NOMO-1 treated with DMSO at 0.1 percent for 48 hours (cell line): Measurements from ENCODE around the gene TSHZ2.

Experiments used
- DNase-seq: peaks from one replicate; lab custom pipeline; 2025; ENCODE audit not compliant: unreplicated experiment; lab: John Stamatoyannopoulos, UW

The TSHZ2 gene

DNA sequence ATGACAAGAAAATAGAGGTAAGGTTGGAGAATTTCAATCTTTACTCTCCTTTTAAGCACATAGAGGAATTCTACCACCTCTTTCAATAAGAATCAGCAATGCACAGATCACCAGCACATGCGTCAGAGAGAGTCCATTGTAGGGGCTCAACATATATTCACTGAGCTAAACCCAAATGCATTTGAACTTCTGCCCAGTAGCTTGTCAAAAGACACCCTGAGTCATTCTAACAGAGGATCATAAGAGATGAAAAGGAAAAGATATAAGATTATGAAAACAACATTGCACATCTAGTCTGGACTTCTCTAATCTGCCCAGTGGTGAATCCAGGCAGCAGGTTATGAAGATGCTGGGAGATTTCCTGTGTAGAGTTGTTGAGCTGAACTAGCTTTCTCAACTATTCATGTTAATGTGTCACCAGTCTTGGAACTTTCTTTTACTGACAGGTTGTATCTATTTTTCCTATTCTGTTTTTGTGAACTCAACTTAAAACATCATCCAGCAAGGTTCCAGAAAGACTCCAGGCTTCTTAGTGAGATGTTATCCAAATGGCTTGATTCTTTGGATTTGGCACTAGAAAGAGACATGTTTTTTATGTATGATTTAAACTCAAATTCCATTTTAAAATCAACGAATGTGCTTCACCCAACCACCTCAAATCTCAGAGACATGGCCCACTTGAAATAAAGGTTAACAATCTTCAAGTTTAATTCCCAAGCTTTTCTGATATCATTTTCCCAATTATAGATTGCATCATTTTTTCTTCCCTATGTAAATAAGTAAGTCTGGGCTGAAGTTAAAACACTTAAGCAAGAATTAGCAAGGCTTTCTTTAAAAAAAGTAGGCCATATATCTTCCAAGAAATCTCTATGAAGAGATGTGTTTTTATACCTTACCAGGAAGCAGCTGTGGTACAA, 89.3 kb downstream of the TSHZ2 start:
- DNase-seq: no peak

DNA sequence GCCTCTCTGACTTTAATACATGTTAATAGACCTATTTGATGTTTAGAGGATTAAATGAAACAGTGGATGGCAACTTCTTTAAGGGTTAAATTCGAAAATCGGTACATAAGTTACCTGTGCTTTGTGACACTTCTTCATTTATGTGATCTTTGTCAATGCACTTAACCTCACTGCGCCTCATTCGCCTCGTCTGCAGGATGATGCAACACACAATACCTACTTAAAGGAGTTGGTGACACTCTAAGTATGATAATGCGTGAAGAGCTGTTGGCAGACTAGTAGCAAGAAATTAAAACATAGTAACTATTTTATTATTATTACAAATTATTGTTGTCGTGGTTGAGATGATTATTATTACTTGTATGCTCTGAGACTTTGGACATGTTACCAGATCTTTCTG, 92.8 kb downstream of the TSHZ2 start:
- no peak for DNase-seq

DNA sequence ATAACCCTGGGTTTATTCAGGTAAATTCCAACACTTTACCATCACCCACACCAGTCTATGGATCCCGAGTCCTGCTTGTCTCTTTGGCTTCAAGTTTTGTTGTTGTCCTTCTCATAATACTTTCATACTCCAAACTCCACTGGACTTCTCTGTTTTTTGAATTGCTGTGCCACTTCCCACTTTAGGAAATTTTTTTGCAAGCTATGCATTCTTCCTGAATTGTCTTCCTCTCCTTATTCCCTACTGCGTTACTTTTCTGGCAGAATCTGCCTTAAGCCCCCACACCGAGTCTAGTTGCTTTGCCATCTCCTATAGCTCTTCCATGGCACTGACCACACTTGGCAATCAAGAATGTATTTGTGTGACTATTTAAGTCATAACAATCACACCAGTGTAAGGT, 96.1 kb downstream of the TSHZ2 start:
- DNase-seq: no peak

DNA sequence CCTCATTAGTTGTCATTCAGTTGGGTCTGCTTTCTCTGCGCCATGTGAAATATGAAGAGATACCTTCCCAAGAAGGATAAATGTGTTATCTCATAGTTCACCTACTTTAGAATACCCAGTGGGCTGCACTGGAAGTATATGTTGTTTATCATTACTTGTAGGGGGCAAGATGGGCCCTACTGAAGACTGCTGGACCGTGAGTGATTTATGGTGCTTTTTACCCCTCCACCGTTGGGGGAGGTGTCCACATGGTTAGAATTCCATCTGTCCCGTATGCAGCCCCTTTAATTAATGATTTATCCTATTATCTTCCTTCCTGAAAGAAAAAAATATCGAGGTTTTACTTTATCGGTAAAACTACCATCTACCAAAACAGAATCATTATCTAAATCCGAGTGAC, 97.0 kb downstream of the TSHZ2 start:
- no peak for DNase-seq

DNA sequence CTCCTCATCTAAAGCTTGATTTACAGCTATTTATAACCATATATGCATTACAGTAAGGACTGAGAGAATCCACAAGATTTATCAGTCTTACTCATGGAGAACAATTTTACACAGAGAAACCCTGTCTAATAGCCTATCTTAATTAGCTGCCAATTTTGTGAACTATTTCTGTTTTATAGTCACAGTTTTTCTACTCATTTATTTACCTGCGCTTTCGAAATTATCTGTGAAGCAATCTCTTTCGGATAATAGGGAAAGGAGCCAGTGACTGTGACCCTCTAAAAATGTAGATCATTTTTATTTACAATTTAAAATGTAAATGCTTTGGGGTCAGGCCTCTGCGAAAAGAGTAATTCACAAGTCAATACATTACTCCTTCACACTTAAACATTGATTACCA, 98.1 kb downstream of the TSHZ2 start:
- DNase-seq: no peak

DNA sequence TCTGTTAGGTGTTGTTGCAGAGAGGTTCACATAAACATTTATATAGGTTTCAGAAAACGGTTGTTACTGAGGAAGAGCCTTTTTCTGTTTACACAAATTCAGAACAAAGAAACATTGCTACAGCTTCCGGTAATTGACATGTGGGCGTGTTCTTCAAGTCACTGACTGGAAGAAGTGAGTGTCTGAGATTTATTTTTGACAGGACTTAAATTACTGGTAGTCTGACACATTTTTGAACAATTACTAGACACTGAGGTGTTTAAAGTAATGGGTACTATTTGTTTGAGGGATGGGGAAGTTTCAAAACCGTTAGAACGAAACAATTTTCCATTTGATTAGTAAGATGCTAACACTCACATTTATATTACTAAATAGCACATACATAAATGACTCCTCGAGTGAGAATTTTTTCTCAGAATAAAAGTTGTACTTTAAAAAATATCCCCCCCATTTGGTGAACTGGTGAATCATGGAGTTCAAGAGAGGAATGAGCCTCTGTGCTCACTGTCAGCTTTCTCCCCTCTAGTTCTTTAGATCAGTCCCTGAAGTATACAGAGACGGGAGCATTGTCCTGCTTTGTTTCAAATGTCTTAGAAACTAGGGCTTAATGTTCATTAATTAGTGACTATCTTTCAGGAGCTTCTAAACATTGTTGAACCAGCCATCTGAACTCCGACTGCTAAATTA, 98.7 kb downstream of the TSHZ2 start:
- peak; percentile 17 for DNase-seq

DNA sequence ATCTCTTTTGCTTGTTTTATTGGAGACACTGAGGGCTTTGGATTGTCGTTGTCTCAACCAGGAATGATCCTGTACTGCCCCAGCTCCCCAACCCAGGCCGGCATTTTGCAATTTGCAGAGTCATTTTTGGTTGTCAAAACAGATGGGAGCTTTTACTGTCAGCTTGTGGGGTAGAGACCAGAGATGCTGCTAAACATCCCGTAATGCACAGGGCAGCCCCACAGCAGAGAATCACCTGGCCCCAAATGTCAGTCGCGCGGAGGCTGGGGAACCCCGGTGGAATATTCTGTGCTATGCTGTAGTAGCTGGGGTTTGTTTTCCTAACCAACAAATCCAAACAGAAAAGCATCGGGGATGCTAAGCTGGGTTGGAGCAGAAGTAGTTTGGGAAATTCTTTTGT, 99.7 kb downstream of the TSHZ2 start:
- no peak for DNase-seq

DNA sequence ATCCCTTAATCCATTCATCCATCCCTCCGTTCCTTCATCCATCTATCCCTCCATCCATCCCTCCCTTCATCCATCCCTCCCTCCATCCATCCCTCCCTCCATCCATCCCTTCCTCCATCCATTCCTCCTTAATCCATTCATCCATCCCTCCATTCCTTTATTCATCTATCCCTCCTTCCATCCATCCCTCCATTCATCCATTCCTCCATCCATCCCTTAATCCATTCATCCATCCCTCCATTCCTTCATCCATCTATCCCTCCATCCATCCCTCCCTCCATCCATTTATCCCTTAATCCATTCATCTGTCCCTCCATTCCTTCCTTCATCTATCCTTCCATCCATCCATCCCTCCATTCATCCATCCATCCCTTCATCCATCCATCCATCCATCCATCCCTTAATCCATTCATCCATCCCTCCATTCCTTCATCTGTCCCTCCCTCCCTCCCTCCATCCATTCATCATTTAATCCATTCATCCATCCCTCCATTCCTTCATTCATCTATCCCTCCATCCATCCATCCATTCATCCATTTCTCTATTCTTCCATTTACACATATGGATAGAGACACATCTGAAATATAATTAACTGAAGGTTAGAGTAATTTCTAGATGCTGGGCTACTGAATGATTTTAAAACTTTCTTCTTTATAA, 100.9 kb downstream of the TSHZ2 start:
- no peak for DNase-seq

DNA sequence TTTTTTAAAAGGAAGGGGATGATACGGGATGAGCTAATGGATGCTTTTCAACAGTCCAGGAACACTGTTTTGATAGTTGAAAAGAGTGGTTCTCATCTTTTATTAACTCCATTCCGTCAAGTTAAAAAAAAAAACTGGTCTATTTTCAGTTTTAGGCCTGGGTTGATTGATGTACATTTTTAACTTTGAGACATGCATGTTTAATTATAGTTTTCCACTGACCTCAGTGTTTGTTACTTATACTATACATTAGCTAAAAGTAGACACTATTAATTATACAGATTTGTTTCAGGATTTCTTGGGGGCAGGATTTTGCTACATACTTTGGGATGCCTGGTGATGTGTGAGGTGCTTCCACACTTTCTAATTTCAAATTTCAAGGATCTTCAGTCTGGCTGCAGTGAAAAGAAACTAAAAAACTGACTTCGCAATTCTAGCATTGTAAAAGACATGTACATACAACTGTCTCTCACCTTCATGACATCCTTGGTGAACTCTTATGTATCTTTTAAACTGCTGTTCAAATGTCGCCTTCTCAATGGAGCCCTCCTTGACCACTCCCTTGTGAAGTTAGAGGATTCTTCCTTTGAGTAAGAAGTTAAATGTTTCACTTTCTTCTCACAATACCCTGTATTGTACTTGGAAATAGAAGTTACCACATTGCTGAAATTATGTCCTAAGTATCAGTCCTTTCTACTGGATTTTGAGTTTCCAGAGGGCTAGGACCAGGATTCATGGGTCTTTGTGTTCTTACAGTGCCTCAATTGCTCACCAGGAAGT, 101.7 kb downstream of the TSHZ2 start:
- DNase-seq: no peak

DNA sequence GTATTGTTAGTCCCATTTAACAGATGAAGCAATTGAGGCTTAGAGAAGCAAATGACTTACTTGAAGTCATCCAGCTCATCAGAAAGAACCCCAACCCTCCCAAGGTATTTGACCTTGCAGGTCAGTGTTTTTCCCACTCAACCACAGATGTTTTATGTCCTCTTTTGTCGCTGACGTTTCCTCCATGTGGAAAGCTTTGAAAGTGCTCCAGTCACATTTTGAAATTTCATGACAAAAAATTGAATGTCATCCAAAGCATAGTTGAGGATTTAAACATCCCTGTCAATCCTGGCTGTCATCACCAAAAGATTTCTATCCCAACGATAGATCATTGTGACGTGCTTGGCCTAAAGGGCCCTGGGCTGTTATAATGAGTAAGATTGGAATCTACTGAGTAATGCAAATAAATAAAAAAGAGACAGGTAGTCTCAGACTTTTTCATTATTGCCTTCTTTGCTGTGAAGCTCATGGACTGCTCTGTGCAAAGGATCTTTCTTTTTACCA, 102.7 kb downstream of the TSHZ2 start:
- DNase-seq: no peak

DNA sequence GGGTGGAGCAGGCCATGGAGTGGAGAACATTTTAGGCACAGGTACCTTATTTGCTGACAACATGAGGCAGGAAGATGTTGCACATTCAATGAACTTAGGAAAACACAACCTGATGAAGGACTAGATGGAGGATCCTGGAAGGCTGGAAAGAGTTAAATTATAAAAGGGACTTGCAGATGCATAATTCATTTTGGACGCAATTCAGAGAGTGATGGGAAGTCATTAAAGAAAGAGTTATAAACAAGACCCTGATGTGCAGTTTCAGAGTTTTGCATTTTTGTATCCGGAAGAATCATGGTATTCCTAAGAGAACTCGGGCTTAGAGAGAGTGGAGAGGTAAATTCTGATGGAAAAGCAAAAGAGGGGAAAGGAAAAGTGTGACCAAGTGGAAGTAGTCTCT, 104.5 kb downstream of the TSHZ2 start:
- no peak for DNase-seq

DNA sequence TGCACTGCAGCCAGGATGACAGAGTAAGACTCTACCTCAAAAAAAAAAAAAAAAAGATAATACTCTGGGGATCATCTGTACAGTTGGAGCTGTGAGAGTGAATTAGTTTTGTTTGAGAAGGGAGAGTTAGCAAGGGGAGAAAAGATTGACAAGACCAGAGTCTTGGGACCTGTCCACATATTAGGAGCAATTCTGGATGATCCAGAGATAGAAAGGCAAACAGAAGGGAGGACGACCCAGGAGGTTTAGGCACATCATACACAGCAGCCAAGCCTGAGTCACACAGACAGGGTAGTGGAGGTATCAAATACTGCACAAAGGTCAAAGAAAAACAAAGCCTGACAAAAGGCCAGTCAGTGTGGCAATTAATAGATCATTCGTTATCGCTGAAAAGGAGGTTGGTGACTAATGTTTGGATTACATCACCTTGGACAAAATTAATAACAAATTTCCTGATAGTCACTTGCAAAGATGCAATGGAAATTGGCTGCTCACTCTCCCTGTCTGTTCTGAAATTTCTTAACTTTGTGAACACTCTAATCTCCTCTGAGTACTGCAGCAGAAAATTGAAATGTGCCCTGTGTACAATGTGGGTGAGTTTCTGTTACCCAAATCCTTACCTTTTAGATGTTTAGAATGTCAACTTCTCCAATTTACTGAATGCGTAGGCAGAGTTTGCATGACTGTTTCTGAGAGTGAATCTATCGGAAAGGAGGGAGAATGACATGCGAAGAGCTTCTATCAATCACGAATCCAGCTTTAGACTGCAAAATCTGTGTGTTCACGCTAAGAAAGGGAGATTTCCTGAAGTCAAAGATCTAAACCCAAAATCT, 105.4 kb downstream of the TSHZ2 start:
- peak; percentile 28 for DNase-seq

DNA sequence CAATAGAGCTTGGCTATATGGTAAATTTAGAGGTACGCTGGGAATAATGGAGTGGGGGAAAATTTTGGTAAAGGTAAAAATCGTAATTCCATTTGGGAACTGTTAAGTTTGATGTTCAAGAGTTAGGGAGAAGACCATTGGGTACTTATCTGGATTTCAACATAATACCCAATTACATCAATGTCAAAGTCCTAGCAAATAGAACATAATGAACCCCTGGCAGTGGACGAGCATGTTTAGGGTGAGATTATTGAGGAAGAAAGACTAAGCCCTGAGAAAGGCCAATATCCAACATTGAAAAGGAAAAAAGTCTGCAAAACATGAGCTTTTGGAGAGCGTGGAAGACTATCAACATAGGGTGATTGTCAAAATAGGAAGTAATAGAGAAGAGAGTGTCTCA, 106.6 kb downstream of the TSHZ2 start:
- DNase-seq: peak; percentile 39

DNA sequence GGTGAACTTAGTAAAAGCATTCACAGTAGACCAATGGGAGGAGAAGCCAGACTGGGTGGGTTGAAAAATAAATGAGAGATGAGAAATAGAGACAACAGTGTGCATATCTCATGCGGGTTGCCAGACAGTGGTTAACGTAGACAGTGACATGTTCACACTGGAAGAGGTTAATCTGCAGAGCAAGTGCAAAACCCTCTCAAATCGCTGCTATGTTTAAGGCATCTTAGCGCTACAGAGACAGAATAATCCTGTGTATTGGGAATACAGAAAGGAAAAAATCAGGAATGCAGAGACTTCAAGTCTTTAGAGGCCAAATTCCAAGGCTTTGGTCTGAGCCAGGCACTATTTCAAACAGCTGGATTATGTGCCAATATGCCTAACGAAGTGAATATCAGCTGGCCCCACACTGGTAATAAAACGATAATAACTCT, 107.1 kb downstream of the TSHZ2 start:
- no peak for DNase-seq

DNA sequence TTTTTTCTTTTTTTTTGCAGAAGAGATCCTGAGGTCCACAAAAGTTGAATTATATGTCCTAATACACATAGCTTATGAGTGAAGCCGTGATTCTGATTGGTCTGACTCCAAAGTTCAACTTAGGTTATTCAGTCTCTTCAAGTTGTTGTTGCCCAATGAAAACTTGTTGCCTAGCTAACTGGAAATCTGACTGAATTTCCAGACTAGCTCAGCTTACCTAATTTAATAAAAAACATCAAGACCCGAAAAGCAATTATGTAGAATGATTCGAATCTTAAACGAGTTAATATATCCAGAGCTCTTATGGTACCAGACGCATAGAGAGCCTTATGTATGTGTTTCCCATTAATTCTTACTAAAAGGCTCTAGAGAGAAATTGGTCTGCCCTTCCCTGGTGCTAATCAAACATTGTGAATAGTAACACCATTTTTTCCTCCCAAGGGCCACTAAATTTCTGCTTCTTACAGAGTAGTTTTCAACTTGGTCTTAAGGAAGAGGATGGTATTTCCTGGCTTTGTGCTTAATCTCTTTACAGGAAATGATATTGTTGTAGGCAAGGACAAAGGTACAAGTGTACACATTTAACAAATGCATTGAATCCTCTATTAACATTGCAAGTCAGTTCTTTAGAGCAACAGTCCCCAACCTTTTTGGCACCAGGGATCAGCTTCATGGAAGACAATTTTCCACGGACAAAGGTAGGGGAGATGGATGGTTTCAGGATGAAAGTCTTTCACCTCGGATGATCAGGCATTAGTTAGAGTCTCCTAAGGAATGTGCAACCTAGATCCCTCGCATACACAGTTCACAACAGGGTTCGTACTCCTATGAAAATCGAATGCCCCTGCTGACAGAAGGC, 107.9 kb downstream of the TSHZ2 start:
- no peak for DNase-seq

DNA sequence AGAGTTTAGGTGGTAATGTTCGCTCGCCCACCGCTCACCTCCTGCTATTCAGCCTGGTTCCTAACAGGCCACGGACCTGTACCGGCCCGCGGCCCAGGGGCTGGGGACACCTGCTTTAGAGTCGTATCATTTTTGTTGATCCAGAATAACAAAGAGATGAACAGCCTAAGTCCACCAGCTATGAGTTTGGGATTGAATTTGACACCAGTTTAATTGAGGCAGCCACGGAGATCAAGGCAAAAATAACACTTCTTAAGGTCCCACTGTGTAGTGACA, 108.5 kb downstream of the TSHZ2 start:
- no peak for DNase-seq

DNA sequence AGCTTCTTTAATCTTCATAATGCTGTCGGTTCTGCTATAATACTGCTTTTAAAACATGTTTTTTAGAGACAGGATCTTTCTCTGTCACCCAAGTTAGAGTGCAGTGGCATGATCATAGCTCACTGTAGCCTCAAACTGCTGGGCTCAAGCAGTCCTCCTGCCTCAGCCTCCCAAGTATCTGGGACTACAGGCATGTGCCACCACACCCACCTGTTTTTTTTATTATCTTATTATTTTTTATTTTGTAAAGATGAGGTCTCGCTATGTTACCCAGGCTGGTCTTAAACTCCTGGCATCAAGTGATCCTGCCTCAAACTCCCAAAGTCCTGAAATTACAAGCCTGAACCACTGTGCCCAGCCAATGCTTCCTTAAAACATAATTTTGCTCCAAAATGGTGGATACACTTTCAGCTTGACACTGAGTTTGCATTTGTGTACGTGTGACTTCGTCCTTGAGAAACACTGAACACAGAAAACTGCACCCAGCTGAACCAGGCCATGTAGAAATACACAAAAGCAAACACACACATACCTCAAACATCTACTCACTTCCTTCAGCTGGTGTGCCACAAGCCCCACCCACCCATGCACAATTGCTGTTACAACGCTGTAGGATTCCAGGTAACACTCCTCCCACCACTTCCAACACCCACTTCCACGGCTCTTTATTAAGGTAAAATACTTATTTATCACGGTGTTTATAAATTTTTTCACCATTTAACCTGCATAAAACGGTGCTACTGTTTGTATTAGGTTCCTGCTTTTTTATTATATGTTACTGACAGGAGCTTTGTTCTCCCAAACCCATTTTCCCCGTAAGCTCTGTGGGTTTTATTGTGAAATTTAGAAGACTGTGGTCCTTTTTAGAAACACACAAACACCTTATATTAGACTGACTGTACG, 109.1 kb downstream of the TSHZ2 start:
- peak; percentile 36 for DNase-seq
